Activated T-cell treated with anti-CD3 and anti-CD28 coated beads, Interleukin-2, amount 50 U/mL, for 48 hours (primary cell): ENCODE measurements around the gene USP49.

Experiments
- DNase-seq, 2 experiments: peaks; one replicate each; pipeline ENCODE4 v3.0.0-alpha.2; 2020

USP49 gene

DNA sequence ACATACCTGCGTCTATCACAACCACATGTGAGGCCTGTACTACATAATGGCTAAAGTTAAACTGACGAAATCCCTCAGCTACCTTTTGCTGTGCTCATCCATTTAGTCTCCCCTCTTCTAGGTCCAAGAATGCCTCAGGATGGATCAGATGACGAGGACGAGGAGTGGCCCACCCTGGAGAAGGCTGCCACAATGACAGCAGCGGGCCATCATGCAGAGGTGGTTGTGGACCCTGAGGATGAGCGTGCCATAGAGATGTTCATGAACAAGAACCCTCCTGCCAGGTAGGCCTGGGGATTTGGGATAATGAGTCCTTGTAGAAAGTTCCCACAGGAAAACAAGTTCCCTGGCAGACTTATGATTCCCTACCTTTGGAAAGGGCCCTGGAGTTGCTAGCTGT is 32.1 kb upstream of the USP49 start:
- DNase-seq: no peak

DNA sequence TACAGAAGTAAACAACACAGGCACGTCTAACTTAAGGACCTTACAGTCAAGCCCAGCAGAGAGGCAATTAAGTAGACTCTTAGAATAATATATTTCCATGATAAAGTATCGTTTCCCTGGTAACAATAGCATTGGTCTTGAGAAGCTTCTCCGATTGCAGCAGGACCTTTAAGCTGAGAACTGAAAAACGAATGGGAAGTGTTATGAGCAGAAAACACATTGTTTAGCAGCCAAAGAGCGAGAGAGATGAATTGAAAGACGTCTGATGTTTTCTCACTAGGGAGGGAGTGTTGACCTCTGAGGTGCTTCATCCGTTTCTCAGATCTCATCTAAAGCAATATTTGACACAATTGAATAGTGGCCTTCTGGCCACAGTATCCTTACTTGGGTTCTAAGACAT is 27.0 kb upstream of the USP49 start:
- no peak for DNase-seq

DNA sequence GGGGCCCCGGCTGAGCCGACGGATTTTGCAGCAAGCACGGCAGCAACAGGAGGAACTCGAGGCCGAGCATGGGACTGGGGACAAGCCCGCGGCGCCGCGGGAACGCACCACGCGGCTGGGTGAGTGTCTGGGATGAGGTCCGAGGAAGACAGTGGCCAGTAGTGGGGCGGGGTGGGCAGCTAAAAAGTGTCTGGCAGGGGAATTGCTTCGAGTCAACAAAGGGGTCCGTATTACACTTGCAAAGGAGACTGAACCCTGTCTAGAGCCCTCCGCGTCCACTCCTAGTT is 26.5 kb upstream of the USP49 start:
- DNase-seq: no peak

DNA sequence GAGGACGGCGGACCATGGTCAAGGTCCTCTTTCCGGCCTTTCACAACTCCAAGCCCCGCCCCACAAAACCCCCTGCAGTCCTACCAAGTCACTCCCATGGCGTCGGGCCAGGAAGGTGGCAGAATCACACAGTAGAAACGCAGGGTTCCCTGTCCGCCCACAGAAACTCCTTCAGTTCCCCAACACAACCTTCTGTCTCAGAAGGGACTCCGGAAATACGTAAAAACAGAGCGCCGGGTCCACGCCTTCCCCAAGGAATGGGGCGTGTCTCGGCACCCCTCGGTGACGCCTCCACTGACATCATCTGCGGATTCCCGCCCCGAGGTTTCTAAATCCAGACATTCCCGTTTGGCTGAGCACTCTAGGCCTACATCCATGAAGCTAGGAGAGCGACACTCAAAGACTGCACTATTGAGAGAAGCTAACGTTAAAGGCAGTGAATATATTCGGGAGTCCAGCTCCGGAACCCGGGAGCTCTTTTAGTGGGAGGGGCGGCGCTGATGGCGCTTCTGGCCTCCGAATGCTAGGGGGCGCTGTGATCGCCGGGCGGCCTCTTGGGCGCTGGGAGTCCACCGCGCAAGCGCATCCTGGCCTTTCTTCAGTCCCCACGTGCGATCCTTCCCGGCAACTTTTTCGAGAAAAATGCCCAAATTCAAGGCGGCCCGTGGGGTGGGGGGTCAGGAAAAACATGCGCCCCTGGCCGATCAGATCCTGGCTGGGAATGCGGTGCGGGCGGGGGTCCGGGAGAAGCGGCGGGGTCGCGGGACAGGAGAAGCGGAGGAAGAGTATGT is 25.9 kb upstream of the USP49 start, which contains the start of the genes BYSL and MED20:
Gene BYSL, plus strand, starts transcription at position 579 of the 791 bp plus-strand sequence. Its CDS starts 64 bp downstream, at position 643.
Gene MED20, minus strand, starts transcription at position 219 of the 791 bp plus-strand sequence. Its CDS starts 121 bp downstream, at position 98.
- peak; percentile 97 to 99 for DNase-seq

DNA sequence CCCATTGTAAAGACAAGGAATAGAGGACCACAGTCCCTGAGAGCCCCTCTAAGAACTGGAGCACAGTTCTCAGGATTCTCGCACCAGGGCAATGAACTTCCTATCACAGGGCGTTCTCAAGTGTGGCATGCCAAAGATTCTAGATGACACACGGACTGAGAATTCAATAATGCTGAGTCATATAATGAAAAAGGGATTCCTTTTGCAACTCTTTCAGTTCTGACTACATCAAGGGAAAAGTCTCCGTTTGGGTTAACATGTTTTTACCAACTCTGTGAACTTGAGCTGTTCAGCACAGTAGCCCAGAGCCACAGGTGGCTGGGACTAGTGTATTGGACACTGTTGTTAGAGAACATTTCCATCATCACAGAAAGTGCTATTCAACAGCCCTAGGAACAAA is 22.4 kb upstream of the USP49 start:
- DNase-seq: no peak

DNA sequence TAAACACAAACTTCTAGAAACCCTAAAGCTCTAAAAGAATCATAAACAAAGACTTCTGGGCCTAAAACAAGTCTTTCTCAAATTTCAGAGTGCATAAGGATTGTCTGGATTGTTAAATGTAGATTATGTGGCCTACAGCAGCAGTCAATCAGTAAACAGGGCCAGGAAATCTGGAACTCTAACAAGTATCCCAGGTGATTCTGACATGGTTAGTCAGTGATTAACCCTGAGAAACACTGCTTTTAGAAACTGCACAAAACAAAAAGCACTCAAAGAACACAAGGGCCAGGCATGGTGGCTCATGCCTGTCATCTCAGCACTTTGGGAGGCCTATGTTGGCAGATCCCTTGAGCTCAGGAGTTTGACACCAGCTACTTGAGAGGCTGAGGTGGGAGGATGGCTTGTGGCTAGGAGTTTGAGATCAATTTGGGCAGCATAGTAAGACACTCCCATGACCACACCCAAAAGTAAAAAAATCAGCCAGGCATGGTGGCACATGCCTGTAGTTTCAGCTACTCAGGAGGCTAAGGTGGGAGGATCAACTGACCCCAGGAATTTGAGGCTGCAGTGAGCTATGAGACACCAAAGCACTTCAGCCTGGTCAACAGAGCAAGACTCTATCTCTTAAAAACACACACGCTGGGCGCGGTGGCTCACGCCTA is 19.8 kb upstream of the USP49 start:
- DNase-seq: no peak

DNA sequence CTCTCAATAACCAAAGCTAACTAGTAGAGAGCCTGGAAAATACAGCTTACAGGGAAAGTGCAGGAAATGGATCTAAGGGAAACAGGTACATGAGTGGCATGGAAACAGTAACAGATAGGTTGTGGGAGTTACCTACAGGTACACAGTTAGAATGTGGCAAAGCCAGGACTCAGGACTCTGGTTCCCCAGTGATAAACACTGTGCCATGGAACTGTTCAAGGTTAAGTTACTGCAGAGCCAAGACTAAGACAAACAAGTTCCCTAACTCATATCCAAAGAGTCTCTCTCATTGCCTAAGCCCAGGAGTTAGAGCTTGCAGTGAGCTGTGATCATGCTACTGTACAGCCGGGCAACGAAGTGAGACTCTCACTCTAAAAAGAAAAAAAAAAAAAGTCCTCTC is 19.2 kb upstream of the USP49 start:
- no peak for DNase-seq

DNA sequence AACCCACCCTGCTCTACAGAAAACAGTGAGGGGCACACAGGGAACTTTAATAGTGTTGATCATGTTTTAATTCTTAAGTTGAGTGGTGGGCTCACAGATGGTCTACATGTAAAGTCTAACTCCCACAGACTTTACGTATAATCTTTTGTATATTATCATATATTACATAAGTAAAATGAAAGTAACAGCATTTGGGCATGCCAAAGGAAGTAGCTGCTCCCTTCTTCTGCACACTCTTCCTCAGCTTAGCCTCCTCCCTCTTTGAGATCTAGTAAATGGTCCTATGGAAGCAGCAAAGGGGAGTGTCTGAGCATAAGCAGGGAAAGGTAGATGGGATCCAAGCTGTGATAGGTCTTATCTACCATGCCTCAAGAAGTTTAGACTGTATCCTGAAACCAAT is 14.6 kb upstream of the USP49 start:
- no peak for DNase-seq

DNA sequence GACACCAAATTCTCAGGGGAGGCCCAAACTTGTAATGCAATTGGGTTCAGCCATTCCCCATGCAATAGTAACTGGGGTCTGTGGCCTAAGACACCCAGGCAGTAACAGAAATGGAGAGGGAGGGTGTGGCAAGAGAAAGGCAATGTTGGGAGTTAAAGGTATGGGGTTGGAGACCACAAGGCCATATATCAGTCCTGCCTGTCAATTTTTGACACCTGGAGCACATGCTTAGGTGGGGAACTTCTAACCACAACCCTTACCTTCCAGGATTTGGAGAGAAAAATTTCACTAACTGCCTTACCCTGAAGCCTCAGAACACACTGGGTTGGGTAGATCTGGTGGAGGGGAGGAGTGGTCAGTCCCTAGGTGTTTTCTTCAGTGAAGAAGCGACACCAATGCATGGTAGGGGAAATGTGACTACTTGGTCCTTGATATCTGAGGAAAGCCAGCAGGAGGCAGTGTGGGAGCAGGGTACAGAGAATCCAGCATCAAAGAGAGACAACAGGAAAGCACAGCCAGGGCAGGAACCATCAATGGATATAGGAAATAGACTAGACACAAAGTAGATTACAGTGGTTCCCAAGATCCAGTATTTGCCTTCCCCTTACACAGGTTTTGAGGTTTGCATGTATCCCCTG is 6.8 kb upstream of the USP49 start:
- peak; percentile 69 to 71 for DNase-seq

DNA sequence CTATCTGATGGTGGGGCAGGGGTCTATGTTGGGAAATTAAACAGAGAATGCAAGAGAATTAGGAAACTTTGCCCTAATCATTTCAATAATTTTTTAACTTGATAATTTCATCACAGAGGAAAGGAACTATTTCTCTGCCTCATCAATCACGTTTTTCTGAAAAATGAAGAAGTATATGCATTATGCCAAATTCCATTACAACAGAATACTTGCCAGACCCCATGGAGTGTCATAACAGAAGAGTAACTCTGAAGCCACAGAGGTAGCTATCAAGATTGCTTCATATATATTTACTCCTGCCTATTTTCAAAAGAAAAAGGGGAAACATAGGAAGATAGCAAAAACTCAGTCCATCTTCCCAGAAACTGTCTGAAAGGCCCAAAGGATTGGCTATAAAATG is 5.7 kb upstream of the USP49 start:
- no peak for DNase-seq

DNA sequence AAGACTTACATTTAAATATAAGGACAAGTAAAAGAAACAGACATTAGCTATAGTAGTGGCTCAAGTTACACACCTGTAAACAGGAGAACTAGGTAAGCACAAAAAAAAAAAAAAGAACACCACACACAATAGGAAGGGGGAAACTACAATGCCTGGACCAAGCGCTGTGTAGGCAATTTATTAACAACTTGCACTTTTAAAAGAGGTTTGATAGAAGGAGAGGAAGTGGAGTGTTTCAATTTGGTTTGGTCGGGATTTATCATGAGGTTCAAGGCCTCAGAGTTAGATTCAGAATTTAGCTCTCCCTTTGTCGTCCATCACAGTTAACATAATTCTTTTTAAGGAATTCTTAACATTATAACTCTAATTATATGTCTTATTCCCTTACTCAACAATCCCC is 1.1 kb upstream of the USP49 start:
- DNase-seq: no peak

DNA sequence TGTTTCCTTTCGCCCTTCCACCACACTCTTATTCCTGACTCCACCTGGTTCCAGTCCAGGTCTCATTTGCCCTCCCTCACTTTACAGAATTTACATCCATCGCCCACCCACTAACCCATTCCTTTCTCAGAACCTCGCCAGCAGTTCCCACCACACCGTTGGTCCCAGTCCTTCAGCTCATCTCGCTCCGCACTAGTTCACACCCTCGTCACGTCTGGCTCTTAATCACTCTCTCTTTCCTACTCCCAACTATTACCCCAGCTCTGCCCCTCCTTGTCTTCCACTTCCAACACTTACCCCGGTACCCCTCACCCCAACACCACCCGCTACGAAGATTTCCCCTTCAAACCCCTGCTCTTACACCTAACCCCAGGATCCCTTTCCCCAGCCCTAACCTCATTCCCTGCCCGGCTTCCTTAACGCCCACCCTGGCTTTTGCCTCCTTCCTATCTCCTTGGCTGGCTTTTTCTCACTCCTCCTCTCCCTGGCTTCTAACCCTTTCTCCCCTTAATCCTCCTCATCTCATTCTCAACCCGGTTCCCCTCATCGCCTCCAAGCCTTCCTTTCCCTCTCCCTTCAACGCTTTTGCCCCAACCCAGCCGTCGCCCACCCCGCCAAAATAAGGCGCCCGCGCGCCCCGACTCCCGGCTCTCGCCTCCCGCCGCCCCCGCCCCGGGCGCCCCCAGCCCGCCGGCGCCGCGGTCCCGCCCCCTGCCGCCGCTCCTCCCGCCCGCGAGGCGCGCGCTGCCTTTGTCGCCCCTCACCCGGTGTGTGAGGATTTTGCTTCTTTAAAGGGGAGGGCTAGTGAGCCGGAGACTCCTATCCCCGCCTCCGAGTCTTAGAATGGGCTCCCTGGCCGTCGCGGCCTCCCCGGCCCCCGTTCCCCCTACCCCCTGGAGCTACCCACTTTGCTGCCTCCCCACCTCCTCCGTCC is 542 bp downstream of the USP49 start:
- peak in 1 of 2 experiments; percentile 44 for DNase-seq

DNA sequence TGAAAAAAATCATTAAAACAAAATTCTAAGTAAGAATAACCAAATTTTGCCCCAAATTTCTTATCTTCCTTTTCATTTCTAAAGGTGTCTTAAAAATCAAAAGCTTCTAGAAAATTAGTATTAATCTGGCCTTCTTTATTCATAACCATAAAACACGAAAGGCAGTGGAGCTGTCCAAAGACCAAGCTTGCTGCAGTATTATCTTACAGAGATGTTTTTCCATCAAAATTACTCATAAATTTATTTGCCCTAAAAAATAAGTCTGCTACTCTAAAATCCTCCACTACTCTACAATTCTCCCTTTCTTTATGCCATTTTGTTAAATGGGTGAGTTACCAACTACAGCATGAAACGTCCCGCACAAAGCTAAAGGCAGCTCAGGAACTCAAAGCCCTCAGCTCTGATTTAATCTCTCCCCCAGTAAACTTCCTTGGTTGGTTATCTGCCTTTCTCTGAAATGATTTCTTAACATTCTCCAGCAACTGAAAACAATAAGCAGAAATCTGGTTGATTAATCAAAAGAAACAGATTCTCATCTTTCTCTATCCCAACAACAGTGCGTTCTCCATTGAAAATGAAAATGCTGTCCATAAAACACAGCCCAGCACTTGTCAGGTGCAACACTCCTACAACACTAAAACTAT is 2.1 kb downstream of the USP49 start:
- DNase-seq: no peak

DNA sequence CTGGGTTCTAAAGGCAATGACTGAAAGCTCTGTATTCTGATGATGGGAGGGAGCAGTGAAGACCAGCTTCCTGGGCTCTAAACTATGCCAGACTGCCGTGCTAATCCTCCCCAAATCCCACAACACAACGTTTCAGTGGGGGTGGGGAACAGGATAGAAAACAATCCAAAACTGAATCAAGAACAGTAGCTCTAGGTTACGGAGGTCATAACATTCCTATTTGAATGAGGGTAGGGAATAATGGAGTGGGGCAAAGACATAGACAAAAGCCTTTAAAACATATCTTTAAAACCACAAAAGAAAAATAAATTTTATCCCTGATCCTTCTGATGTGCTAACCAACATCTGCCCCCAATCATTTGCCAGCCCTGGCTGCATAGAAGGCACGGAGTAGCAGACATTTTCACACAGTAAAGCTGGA is 7.8 kb downstream of the USP49 start:
- DNase-seq: no peak

DNA sequence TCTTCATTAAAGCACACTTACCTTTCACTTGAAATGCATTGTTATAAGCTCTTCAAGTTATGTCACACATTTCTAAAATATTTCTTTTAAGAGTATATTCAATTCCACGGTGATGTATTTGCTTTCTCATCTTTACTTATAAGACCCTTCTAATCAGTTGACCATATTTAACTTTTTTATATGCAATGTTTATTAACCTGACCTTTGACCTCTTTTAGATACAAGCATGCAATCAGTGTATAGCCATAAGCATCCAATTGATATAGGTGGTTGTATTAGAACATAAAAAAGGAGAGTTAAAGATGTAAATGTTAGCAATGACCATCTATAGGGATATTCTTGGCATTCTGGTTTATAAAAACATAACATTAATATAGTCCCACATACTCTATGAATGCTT is 9.2 kb downstream of the USP49 start:
- no peak for DNase-seq

DNA sequence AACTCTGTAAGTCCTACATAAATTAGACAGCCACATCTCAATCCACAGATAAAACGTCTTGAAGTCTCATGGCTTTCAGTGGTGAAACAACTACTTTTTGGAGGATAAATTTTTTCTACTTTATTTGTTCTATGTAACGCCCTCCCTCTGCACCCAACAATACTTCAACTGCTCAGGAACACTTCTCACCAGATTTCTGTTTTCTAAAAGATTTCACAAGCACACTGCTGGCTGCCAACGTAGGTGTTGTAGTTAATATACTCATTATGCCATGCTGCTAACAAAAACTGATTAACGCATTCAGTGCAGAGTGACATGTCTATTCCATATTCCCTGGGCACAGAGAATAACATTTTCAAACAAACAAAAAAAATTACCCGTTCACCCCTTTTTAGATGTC is 10.2 kb downstream of the USP49 start:
- DNase-seq: no peak

DNA sequence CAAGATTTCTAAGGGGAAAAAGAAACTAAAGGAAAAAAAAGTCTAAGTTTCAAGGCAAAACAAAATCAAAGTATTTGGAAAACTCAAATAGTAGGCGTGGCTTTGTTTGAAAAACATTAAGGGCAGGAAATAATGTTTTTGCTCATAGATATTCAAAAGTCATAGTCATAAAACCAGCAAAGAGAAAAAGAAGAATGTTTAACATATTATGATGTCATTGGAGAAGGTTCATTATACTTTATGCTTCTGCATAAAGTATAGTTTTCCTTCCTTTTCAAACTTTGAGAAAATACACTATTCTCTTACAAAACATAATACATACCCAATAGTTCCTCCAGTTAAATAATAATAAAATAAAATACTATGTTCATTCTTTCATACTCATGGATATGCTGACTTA is 13.7 kb downstream of the USP49 start:
- no peak for DNase-seq

DNA sequence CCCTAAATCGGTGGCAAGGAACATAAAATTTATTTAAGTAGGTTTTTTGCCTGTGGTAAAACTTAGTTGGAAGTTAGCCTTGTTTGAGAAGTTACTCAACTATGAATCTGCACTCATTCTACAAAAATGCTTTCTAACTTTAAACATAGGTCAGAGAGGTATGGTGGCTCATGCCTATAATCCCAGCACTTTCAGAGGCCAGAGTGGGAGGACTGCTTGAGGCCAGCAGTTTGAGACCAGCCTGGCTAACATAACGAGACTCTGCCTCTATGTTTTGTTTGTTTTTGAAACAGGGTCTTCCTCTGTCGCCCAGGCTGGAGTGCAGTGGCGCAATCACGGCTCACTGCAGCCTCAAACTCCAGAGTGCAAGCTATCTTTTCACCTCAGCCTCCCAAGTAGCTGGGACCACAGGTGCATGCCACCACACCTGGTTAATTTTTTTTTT is 16.2 kb downstream of the USP49 start:
- DNase-seq: no peak

DNA sequence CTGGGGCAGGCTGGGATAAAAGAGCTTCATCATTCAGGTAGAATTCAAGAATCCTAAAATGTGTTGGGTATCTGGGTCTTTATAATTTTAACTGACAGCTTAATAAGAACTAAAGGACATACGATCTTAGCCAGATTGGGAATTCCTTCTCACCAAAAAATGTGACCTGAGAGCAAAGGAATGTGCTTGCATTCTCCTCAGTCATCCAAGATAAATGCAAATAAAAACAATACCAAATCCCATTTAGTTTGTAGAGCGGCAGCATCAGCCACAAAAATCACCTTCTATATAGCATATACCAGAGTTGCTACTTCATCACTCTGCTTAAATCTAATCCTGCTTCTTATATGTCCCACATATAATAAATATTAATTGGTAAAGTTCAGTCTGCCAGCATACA is 16.9 kb downstream of the USP49 start:
- DNase-seq: no peak

DNA sequence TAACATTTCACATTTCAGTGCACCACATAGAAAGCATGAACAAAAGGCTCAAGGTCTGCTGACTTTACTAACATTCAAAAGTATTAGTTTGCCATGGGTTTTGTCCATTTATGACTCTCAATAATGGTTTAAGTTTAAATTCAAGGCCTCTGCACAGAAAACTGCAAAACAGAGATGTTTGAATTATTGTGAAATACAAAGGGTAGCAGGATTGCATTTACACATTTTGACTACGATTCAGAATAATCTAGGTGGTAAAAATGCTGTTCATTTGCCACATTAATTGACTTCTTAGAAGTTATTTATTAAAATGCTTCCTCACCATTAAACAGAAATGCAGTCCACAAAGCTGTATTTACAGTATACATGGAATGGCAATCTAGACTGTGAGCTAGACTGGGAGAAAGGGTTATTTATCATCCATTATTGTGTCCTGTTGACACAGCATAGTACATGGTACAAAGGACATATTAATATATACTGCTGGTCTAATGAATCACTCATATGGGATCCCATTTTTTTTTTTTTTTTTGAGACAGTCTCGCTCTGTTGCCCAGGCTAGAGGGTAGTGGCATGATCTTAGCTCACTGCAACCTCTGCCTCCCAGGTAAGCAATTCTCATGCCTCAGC is 18.0 kb downstream of the USP49 start:
- DNase-seq: no peak

DNA sequence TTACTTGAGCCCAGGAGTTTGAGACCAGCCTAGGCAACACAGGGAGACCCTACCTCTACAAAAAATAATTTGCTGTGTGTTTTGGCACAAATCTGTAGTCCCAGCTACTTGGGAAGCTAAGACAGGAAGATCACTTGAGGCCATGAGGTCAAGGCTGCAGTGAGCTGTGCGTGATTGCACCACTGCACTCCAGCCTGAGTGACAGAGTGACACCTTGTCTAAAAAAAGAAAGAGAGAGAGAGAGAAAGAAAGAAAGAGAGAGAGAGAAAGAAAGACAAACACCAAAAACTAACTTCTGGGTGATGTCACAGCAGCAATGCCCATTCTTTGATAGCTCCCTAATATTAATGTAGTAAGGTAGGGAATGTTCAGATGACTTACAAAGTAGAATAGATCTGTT is 20.4 kb downstream of the USP49 start:
- DNase-seq: no peak

DNA sequence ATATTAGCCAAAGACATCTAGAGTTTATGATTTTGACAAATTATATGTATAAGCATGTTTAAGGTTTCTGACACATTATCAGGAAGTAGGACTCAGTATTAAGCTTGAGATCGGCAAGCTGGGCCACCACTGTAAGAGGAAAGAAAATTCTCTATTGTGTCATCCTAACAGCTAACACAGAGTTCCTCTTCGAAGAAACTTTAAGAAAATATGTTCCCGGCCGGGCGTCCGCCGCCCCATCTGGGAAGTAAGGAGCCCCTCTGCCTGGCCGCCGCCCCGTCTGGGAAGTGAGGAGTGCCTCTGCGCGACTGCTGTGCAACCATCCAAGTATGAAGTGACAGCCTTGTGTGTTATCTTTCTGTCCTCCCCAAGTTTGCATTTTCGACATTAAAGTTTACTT is 23.0 kb downstream of the USP49 start:
- no peak for DNase-seq
